ENCODE data around the gene SLC7A5.
"Not testable (repeated sequence)": the region's sequence is repeated elsewhere in the genome, so short reads cannot be mapped to it uniquely, and the experiment has no call there.

DNA sequence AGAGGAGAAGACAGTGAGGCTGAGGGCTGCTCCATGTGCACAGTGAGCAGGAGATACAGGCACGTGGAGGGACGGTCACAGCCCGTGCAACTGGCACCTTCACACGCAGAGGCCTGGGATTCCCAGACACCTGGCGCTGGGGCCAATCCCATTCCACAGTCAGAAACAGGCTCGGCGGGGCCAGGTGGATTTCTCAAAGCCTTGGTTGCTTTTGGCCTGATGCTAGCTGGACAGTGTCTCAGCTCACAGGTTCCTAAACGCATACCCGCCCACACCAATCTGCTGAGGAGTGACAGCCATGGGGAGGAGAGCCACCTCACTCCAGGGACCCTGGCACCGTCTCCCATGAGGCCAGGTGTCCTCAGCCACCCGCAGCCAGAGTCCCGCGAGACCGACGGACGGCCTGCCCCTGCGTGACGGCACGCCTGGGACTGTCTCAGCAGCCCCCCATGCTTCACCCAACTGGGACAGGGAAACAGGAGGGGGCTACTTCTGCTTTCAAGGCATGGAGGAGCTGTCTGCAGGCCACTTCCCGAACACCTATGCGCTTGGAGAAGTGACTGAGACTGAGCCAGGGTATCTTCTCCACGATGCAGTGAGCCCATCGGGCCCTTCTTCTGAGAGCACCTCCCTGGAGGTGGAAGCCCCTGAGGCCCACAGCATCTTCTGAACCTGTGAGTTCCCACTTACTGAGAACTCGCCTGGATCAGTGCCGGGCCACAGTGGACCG lies 6.5 kb downstream of the SLC7A5 start:
- TF ChIP-seq, protein P1, sequence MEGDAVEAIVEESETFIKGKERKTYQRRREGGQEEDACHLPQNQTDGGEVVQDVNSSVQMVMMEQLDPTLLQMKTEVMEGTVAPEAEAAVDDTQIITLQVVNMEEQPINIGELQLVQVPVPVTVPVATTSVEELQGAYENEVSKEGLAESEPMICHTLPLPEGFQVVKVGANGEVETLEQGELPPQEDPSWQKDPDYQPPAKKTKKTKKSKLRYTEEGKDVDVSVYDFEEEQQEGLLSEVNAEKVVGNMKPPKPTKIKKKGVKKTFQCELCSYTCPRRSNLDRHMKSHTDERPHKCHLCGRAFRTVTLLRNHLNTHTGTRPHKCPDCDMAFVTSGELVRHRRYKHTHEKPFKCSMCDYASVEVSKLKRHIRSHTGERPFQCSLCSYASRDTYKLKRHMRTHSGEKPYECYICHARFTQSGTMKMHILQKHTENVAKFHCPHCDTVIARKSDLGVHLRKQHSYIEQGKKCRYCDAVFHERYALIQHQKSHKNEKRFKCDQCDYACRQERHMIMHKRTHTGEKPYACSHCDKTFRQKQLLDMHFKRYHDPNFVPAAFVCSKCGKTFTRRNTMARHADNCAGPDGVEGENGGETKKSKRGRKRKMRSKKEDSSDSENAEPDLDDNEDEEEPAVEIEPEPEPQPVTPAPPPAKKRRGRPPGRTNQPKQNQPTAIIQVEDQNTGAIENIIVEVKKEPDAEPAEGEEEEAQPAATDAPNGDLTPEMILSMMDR (IDR thresholded peaks at IDR 0.05; ENCODE audit: borderline replicate concordance, extremely low read depth, low read length, poor library complexity, severe bottlenecking), result not testable (repeated sequence)
- TF ChIP-seq EZH2 (IDR thresholded peaks at IDR 0.05; ENCODE audit: borderline replicate concordance, low read depth, low read length, severe bottlenecking), result not testable (repeated sequence)
